ENCODE data around the gene GLTPD2.

Gene GLTPD2

GRCh38 chr17:4742629-4743028 lies 46.1 kb upstream of the GLTPD2 start:
- TF ChIP-seq, protein P1, sequence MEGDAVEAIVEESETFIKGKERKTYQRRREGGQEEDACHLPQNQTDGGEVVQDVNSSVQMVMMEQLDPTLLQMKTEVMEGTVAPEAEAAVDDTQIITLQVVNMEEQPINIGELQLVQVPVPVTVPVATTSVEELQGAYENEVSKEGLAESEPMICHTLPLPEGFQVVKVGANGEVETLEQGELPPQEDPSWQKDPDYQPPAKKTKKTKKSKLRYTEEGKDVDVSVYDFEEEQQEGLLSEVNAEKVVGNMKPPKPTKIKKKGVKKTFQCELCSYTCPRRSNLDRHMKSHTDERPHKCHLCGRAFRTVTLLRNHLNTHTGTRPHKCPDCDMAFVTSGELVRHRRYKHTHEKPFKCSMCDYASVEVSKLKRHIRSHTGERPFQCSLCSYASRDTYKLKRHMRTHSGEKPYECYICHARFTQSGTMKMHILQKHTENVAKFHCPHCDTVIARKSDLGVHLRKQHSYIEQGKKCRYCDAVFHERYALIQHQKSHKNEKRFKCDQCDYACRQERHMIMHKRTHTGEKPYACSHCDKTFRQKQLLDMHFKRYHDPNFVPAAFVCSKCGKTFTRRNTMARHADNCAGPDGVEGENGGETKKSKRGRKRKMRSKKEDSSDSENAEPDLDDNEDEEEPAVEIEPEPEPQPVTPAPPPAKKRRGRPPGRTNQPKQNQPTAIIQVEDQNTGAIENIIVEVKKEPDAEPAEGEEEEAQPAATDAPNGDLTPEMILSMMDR (IDR thresholded peaks at IDR 0.05; ENCODE audit: low read depth, low read length, missing control alignments), result no peak
- no peak overlapping the region for H3K4me3 ChIP-seq (ENCODE audit: low read depth, low read length)

DNA sequence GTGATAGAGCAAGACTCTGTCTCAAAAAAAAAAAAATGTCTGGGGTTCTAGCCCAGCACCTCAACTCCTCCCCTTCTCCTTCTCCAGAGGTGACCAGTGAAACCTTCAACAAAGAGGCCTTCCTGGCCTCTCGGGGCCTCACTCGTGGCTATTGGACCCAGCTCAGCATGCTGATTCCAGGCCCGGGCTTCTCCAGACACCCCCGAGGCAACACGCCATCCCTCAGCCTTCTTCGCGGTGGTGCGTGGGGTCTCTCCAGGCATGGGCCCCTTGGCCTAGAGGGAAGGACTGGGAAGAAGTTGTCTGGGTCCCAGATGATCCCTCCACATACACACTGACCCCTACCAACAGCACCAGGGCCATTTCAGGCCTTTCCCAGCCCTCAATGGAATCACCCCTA lies 45.5 kb upstream of the GLTPD2 start:
- DNase-seq (ENCODE audit: low read depth), result no peak
- TF ChIP-seq, protein P1 (IDR thresholded peaks at IDR 0.05; ENCODE audit: low read depth, low read length, missing control alignments), result no peak
- H3K4me3 ChIP-seq (ENCODE audit: low read depth, low read length), result no peak overlapping the region

More at GRCh38 chr17:4742629-4743028, 46.1 kb upstream of the GLTPD2 start:
- no peak for DNase-seq (ENCODE audit: low read depth)

DNA sequence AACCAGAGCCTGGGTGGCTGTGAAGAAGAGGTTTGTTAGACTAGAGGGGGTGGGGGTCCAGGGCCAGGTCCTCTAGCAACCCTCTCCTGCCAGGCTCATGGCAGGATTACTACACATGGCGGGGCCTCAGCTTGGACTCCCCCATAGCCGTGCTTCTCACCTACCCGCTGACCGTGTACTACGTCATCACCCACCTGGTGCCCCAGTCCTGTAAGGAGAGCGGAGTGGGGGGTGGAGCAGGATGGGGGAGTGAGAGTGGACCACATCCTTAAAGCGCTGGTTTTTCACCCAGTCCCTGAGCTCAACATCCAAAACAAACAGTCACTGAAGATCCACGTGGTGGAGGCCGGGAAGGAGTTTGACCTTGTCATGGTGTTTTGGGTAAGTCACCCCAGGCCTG lies 44.9 kb upstream of the GLTPD2 start:
- TF ChIP-seq, protein P1 (IDR thresholded peaks at IDR 0.05; ENCODE audit: low read depth, low read length, missing control alignments), result no peak
- no peak overlapping the region for H3K4me3 ChIP-seq (ENCODE audit: low read depth, low read length)
- no peak for DNase-seq (ENCODE audit: low read depth)

DNA sequence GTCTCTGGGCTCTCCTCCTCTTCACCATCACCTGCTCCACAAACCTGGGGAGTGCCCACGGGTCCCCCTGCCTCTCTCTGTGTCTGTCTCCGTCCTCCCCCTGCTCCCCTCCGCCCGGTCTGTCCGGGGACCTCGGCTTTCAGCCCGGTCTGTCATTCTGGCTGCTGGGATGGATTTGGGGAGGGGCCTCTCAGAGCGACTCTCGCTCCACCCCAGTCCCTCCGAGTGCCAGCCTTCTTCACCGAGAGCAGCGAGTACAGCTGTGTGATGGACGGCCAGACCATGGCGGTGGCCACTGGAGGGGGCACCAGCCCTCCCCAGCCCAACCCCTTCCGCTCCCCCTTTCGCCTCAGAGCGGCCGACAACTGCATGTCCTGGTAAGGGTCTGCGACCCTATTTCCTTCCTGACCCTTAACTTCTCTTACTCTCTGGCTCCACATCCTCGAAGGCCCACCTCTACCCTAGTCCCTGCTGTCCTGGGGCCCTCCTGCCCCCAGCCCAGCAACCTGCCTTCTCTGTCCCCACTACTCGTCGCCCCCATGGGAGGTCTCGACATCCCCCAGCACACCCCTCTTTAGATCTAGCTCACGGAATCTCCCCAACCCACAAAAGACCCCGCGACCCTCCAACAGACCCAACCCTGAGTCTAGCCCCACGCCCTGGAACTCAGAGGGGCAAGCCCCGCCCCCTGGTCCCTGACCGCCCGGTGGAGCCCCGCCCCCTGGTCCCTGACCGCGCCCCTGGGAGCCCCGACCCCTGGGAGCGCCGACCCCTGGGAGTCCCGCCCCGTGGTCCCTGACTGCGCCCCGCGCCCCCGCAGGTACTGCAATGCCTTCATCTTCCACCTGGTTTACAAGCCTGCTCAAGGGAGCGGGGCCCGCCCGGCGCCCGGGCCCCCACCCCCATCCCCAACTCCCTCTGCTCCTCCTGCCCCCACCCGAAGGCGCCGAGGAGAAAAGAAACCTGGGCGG lies 43.5 kb upstream of the GLTPD2 start:
- no peak overlapping the region for H3K4me3 ChIP-seq (ENCODE audit: low read depth, low read length)
- TF ChIP-seq, protein P1 (IDR thresholded peaks at IDR 0.05; ENCODE audit: low read depth, low read length, missing control alignments), result no peak
- no peak for DNase-seq (ENCODE audit: low read depth)

GRCh38 chr17:4747847-4748246 lies 40.9 kb upstream of the GLTPD2 start:
- DNase-seq (ENCODE audit: low read depth), result no peak
- no peak overlapping the region for H3K4me3 ChIP-seq (ENCODE audit: low read depth, low read length)
- TF ChIP-seq, protein P1 (IDR thresholded peaks at IDR 0.05; ENCODE audit: low read depth, low read length, missing control alignments), result no peak

DNA sequence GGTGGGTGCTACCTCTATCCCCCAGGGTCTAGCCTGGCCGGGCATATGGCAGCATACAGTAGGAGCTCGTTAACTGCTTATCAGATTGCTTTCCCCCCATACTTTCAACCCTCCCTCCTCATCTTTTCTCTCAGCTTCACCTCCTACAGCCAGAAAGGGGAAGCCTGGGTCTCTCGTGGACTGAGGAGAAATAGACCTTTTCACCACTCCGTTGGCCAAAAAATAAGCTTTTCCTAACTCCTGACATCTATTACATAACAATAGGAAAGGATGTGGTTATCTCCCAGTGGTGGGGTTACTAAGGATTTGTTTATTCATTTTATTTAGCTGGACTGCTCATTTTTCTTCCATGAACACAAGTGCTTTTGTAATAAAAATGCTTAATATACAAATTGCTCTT lies 40.1 kb upstream of the GLTPD2 start:
- no peak overlapping the region for H3K4me3 ChIP-seq (ENCODE audit: low read depth, low read length)
- no peak for DNase-seq (ENCODE audit: low read depth)
- TF ChIP-seq, protein P1 (IDR thresholded peaks at IDR 0.05; ENCODE audit: low read depth, low read length, missing control alignments), result no peak

All from GM12864 (cell line).